B cell (primary cell): Measurements from ENCODE around the gene GATA5. TPM values are rescaled to one million over a fixed set of nuclear protein-coding genes. Genes with fewer than 3 reads are reported as not detected.

Experiments
- ATAC-seq: fragments of 200-7000 bp; cut with Tn5 transposase; one replicate; pipeline ENCODE4 v1.10.0; 2021; ENCODE audit warnings: low read depth, mild to moderate bottlenecking, moderate number of reproducible peaks, moderate library complexity
- CTCF ChIA-PET: fragments of 350-600 bp; sonication (Branson Sonifier 250); formaldehyde crosslinking; loops from one replicate; lab custom pipeline; 2021; ENCODE audit warnings: antibody characterized with exemption, inconsistent platforms; lab: Charles Lee
- POLR2A ChIA-PET: fragments of 350-600 bp; sonication (Branson Sonifier 250); formaldehyde crosslinking; loops from one replicate; lab custom pipeline; 2021; ENCODE audit warnings: antibody characterized with exemption; lab: Charles Lee
- DNase-seq: peaks from one replicate; pipeline ENCODE4 v3.0.0; 2013
- H2AFZ ChIP-seq: 2 replicates; pipeline ENCODE4 v1.6.1; 2012; ENCODE audit warnings: mild to moderate bottlenecking, low read depth, low read length; ENCODE audit not compliant: insufficient read depth, poor library complexity, severe bottlenecking
- H3K27ac ChIP-seq, 2 donors: 1 replicate in 1 of 2; 2 replicates in 1 of 2; pipeline ENCODE4 v1.5.1; 2012 to 2013; ENCODE audit warnings: low read length in 2 of 2, mild to moderate bottlenecking in 2 of 2, moderate library complexity in 1 of 2
- H3K27me3 ChIP-seq, 4 experiments: fragments of 200-600 bp in 1 of 4; sonication (generic) in 1 of 4; replicated peaks in 1 of 4; 1 replicate in 2 of 4; 2 replicates in 2 of 4; pipeline versions ENCODE4 v1.6.1 to v1.7.0; 2013 to 2016; ENCODE audit warnings: low read length in 3 of 4, mild to moderate bottlenecking in 2 of 4, mixed read lengths in 1 of 4, moderate library complexity in 1 of 4; ENCODE audit not compliant: insufficient read depth in 4 of 4, control insufficient read depth in 3 of 4; ENCODE audit errors: control extremely low read depth in 1 of 4
- H3K36me3 ChIP-seq, 2 experiments: replicated peaks in 1 of 2; 1 replicate in 1 of 2; 2 replicates in 1 of 2; pipeline versions ENCODE4 v1.6.1 to v1.7.1; 2013; ENCODE audit warnings: low read length in 1 of 2; ENCODE audit not compliant: insufficient read depth in 2 of 2, control insufficient read depth in 1 of 2; ENCODE audit errors: control extremely low read depth in 1 of 2, extremely low read depth in 1 of 2
- H3K4me1 ChIP-seq, 2 donors: fragments of 200-600 bp in 1 of 2; sonication (generic) in 1 of 2; 1 replicate in 1 of 2; 2 replicates in 1 of 2; pipeline versions ENCODE4 v1.5.1 to v1.6.1; 2013 to 2017; ENCODE audit warnings: low read length in 2 of 2; ENCODE audit not compliant: control insufficient read depth in 2 of 2, insufficient read depth in 2 of 2
- H3K4me2 ChIP-seq: replicated peaks from 2 replicates; pipeline ENCODE3; 2012; ENCODE audit warnings: mild to moderate bottlenecking, low read depth, low read length; ENCODE audit not compliant: poor library complexity, severe bottlenecking
- H3K4me3 ChIP-seq, 5 experiments: fragments of 200-600 bp in 1 of 5; sonication (generic) in 1 of 5; 1 replicate in 3 of 5; 2 replicates in 2 of 5; pipeline versions ENCODE4 v1.5.1 to v1.7.0; 2011 to 2016; ENCODE audit warnings: low read length in 4 of 5, mild to moderate bottlenecking in 4 of 5, low read depth in 2 of 5, control low read depth in 1 of 5, moderate library complexity in 1 of 5; ENCODE audit not compliant: insufficient read depth in 1 of 5; ENCODE audit errors: control extremely low read depth in 1 of 5, extremely low read depth in 1 of 5
- H3K79me2 ChIP-seq: fragments of 200-600 bp; sonication (generic); one replicate; pipeline ENCODE4 v1.6.0; 2016; ENCODE audit warnings: low read length; ENCODE audit not compliant: control insufficient read depth, insufficient read depth
- H3K9ac ChIP-seq: fragments of 200-600 bp; sonication (generic); 2 replicates; pipeline ENCODE4 v1.6.1; 2017; ENCODE audit warnings: mild to moderate bottlenecking, low read length, moderate library complexity
- H3K9me3 ChIP-seq, 3 donors: one replicate each; pipeline versions ENCODE4 v1.6.1 to v1.7.1; 2013; ENCODE audit warnings: low read length in 2 of 3; ENCODE audit not compliant: control insufficient read depth in 2 of 3, insufficient read depth in 1 of 3; ENCODE audit errors: control extremely low read depth in 1 of 3
- H4K20me1 ChIP-seq: 2 replicates; pipeline ENCODE4 v1.6.0; 2012; ENCODE audit warnings: mild to moderate bottlenecking, low read length; ENCODE audit not compliant: insufficient read depth, control insufficient read depth, poor library complexity, severe bottlenecking
- H3K27ac Mint-ChIP-seq: one replicate; pipeline ENCODE4 v1.8.0; 2021; ENCODE audit warnings: mixed read lengths
- H3K27me3 Mint-ChIP-seq: one replicate; pipeline ENCODE4 v1.8.0; 2021; ENCODE audit warnings: mixed read lengths
- H3K4me1 Mint-ChIP-seq: one replicate; pipeline ENCODE4 v1.8.0; 2021; ENCODE audit warnings: mixed read lengths
- H3K4me3 Mint-ChIP-seq: one replicate; pipeline ENCODE4 v1.8.0; 2021; ENCODE audit warnings: mixed read lengths
- H3K9me3 Mint-ChIP-seq: one replicate; pipeline ENCODE4 v1.8.0; 2022; ENCODE audit warnings: mixed read lengths; ENCODE audit not compliant: insufficient read depth
- CTCF ChIP-seq: fragments of 200-600 bp; IDR thresholded peaks from one replicate; pipeline ENCODE4 v1.8.0; 2022; ENCODE audit warnings: antibody characterized with exemption, mild to moderate bottlenecking
- EZH2 ChIP-seq: IDR thresholded peaks from 2 replicates; pipeline ENCODE4 v1.6.1; 2012; ENCODE audit warnings: borderline replicate concordance, low read depth, mild to moderate bottlenecking, moderate library complexity, low read length; ENCODE audit not compliant: insufficient read depth, poor library complexity, severe bottlenecking
- WGBS: methylation state at CpG from one replicate; pipeline ENCODE4 v1.1.5; 2013; ENCODE audit warnings: missing lambda C conversion rate; ENCODE audit not compliant: insufficient coverage; 5-methylcytosine and 5-hydroxymethylcytosine counted together
- intact Hi-C: fragments of 100-400 bp; cut with micrococcal nuclease; formaldehyde crosslinking; loops from one replicate; pipeline ENCODE4 v1.10.0; 2022
- polyA plus RNA-seq: library from polyadenylated mRNA; depleted of rRNA; stranded (reverse); fragments of >200 nt; gene quantifications from 2 replicates; pipeline ENCODE4 v1.2.3, GENCODE V29; 2012
- total RNA-seq, 2 donors: library from RNA; stranded (reverse); fragments of 120-200 nt in 1 of 2; gene quantifications; 1 replicate in 1 of 2; 2 replicates in 1 of 2; pipeline versions ENCODE4 v1.2.3 to v1.2.4, GENCODE V29; 2013 to 2022

Gene GATA5
- total and polyA plus RNA-seq, 2 donors (not counting 1 experiment from before 2014, with no cell fraction given): not detected

- no peaks in the 10 kb centered on the region for H3K9me3 Mint-ChIP-seq
- no peak for ATAC-seq
- POLR2A ChIA-PET: no interaction called here
Measured at GRCh38 chr20:62457098-62457497, 18.7 kb downstream of the GATA5 start.

GRCh38 chr20:62455929-62456328, 19.9 kb downstream of the GATA5 start:
- CTCF ChIA-PET: no interaction called here
- H4K20me1 ChIP-seq: no peaks in the 10 kb centered on the region
- H3K9me3 ChIP-seq: peaks cover 0 to 2% (median 0%) of the 10 kb centered on the region in 3 donors
- H3K9me3 Mint-ChIP-seq: no peaks in the 10 kb centered on the region
- H3K27me3 ChIP-seq: peaks cover 0 to 4% (median 0%) of the 10 kb centered on the region in 4 experiments
- ATAC-seq: no peak
- no peak overlapping the region for H3K4me3 ChIP-seq
- H3K4me1 Mint-ChIP-seq: no peaks in the 10 kb centered on the region
- H3K36me3 ChIP-seq: no peaks in the 10 kb centered on the region
- 72% methylated on average over 15 of the region's 15 CpGs for WGBS
- H3K9ac ChIP-seq: no peak overlapping the region
- TF ChIP-seq EZH2 (no peak), CTCF (no peak)
- H3K27ac ChIP-seq: no peak overlapping the region
- no peak overlapping the region for H3K4me3 Mint-ChIP-seq
- no peak overlapping the region for H2AFZ ChIP-seq
- POLR2A ChIA-PET: no interaction called here
- H3K4me1 ChIP-seq: no peaks in the 10 kb centered on the region
- H3K27me3 Mint-ChIP-seq: peaks cover 10% of the 10 kb centered on the region
- intact Hi-C loops: no loop called here
- DNase-seq: no peak
- H3K27ac Mint-ChIP-seq: no peak overlapping the region
- no peak overlapping the region for H3K4me2 ChIP-seq
- H3K79me2 ChIP-seq: no peaks in the 10 kb centered on the region

More at GRCh38 chr20:62457098-62457497, 18.7 kb downstream of the GATA5 start:
- CTCF ChIA-PET: no interaction called here
- Histone ChIP-seq H3K27ac (no peak overlapping the region), H3K79me2 (no peaks in the 10 kb centered on the region), H3K36me3 (no peaks in the 10 kb centered on the region), H3K4me3 (no peak overlapping the region), H3K9me3 (peaks cover 0 to 2% (median 0%) of the 10 kb centered on the region in 3 donors), H3K4me1 (no peaks in the 10 kb centered on the region), H3K9ac (no peak overlapping the region), H3K27me3 (peaks cover 0 to 4% (median 0%) of the 10 kb centered on the region in 4 experiments), H2AFZ (no peak overlapping the region), H4K20me1 (no peaks in the 10 kb centered on the region), H3K4me2 (no peak overlapping the region)
- Mint-ChIP-seq H3K4me3 (no peak overlapping the region), H3K4me1 (no peaks in the 10 kb centered on the region), H3K27ac (no peak overlapping the region), H3K27me3 (peaks cover 10% of the 10 kb centered on the region)
- no peak for DNase-seq
- intact Hi-C loops: no loop called here
- no peak for TF ChIP-seq EZH2
- TF ChIP-seq CTCF: no peak
- WGBS: 91% methylated on average over 17 of the region's 17 CpGs
